ENCODE results near the gene BOC. TPM values are rescaled to one million over a fixed set of nuclear protein-coding genes. Genes with fewer than 3 reads are reported as not detected.

BOC gene
- total RNA-seq, 2 experiments from 2014 or later, result not detected

DNA sequence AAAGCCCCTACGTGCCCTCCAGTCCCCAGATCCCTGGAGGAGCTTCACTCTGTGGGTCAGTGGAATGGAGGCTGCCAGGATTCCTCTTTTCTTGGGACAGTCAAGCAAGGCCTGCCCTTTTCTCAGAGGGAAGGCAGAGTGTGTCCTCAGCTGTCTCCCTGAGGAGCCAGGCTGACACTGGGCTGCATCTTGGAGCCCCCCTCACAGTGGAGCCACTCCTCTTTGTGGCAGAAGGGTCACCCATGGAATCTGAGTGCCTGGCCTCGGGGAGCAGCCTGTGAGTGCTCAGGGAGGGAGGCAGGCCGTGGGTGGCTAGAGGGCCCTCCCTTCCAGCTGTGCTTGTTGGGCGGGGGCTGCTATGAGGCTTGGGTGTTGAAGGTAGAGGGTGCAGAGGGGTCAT is 41.2 kb downstream of the BOC start:
- Mint-ChIP-seq H3K9me3 (no peaks in the 10 kb centered on the region), H3K36me3 (ENCODE audit: low read depth) (no peaks in the 10 kb centered on the region), H3K4me3 (no peak overlapping the region), H3K27ac (no peak overlapping the region), H3K4me1 (ENCODE audit: low read depth) (no peaks in the 10 kb centered on the region), H3K27me3 (peaks cover 12% of the 10 kb centered on the region)
- Histone ChIP-seq H3K27ac (ENCODE audit: low read depth in 1 of 2, low read length in 2 of 2) (no peak overlapping the region), H3K4me3 (ENCODE audit: low read length) (no peak overlapping the region), H3K36me3 (ENCODE audit: insufficient read depth, low read length) (no peaks in the 10 kb centered on the region), H3K9me3 (ENCODE audit: control insufficient read depth in 1 of 2, insufficient read depth in 1 of 2, low read length in 2 of 2) (peaks cover 0 to 4% of the 10 kb centered on the region in 2 experiments), H3K4me1 (ENCODE audit: insufficient read depth, low read length) (no peaks in the 10 kb centered on the region), H3K27me3 (ENCODE audit: control insufficient read depth in 1 of 2, insufficient read depth in 2 of 2, low read length in 2 of 2) (no peaks in the 10 kb centered on the region)
- ChIA-PET CTCF (no interaction called here), POLR2A (no interaction called here)
- DNase-seq, result no peak
- intact Hi-C loops (cut with DNase I, micrococcal nuclease), result no loop called here
- TF ChIP-seq, protein P1, sequence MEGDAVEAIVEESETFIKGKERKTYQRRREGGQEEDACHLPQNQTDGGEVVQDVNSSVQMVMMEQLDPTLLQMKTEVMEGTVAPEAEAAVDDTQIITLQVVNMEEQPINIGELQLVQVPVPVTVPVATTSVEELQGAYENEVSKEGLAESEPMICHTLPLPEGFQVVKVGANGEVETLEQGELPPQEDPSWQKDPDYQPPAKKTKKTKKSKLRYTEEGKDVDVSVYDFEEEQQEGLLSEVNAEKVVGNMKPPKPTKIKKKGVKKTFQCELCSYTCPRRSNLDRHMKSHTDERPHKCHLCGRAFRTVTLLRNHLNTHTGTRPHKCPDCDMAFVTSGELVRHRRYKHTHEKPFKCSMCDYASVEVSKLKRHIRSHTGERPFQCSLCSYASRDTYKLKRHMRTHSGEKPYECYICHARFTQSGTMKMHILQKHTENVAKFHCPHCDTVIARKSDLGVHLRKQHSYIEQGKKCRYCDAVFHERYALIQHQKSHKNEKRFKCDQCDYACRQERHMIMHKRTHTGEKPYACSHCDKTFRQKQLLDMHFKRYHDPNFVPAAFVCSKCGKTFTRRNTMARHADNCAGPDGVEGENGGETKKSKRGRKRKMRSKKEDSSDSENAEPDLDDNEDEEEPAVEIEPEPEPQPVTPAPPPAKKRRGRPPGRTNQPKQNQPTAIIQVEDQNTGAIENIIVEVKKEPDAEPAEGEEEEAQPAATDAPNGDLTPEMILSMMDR (IDR thresholded peaks at IDR 0.05), result no peak
- no peak for ATAC-seq (ENCODE audit: poor library complexity)

DNA sequence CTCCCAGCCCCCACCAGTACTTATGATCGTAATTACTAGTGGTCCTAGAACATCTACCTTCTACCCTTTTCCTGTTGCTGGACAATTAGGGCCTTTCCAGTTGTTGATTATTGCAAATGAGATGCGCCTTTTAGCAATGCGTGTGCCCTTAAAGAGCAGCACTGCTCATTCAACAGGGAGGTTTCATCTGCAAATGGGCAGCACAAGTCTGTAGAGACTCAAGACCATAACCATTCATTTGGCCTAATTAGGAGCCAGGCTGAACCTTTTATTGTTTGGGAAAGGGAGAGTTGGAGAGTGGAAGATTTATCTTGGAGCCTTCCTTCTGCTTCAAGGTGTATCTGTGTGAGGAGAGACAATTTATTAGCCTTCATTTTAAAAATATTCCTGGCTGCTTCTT is 42.3 kb downstream of the BOC start:
- Mint-ChIP-seq H3K4me1 (ENCODE audit: low read depth) (no peaks in the 10 kb centered on the region), H3K4me3 (no peak overlapping the region), H3K27ac (no peak overlapping the region), H3K9me3 (no peaks in the 10 kb centered on the region), H3K27me3 (peaks cover 4% of the 10 kb centered on the region), H3K36me3 (ENCODE audit: low read depth) (no peaks in the 10 kb centered on the region)
- ChIA-PET CTCF (no interaction called here), POLR2A (no interaction called here)
- DNase-seq (no peak), ATAC-seq (ENCODE audit: poor library complexity) (no peak)
- no peaks in the 10 kb centered on the region for H3K36me3 ChIP-seq (ENCODE audit: insufficient read depth, low read length)
- TF ChIP-seq, protein P1 (IDR thresholded peaks at IDR 0.05), result no peak
- no peak overlapping the region for H3K4me3 ChIP-seq (ENCODE audit: low read length)
- intact Hi-C loops (cut with DNase I, micrococcal nuclease), result no loop called here
- H3K9me3 ChIP-seq (ENCODE audit: control insufficient read depth in 1 of 2, insufficient read depth in 1 of 2, low read length in 2 of 2), result peaks cover 0 to 4% of the 10 kb centered on the region in 2 experiments
- H3K27ac ChIP-seq (ENCODE audit: low read depth in 1 of 2, low read length in 2 of 2), result no peak overlapping the region
- no peaks in the 10 kb centered on the region for H3K4me1 ChIP-seq (ENCODE audit: insufficient read depth, low read length)
- no peaks in the 10 kb centered on the region for H3K27me3 ChIP-seq (ENCODE audit: control insufficient read depth in 1 of 2, insufficient read depth in 2 of 2, low read length in 2 of 2)

DNA sequence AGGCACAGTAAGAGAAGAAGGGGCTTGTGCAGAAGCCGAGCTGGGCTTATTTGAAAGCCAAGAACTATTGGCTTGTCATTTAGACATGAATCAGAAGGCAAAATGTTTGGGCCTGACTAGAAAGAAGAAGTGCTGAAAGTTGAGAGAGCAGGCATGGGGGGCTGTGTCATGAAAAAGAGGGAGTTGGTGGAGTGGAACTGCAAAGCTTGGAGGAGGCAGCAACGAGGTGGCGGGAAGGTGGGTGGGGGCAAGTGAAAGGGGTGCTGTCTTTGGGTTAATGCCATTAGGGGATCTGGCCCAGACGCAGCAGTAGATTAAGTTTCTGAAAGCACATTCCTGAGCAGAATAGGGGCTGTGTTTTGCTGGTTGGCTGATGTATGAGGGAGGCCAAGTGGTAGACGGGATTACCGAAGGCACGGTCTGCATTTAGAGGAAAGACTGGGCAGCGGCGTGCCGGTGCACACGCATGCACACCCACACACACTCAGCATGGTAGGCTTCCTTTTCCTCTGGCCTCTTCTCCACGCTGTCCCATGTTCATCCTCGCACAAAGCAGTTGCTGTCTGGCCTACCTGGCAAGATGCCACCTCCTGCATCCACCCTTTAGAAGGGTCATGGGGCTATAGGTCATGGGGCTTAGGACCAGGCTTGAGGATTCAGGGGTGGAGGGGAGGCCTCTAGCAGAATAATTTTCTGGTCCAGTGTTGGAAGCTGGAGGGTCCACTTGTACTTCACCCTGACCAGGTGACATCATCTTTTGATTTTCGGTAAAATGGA is 43.0 kb downstream of the BOC start:
- POLR2A ChIA-PET, result no interaction called here
- no peaks in the 10 kb centered on the region for H3K36me3 Mint-ChIP-seq (ENCODE audit: low read depth)

More for the DNA sequence above, 43.0 kb downstream of the BOC start:
- intact Hi-C loops (cut with DNase I, micrococcal nuclease), result no loop called here
- Histone ChIP-seq H3K27me3 (ENCODE audit: control insufficient read depth in 1 of 2, insufficient read depth in 2 of 2, low read length in 2 of 2) (no peaks in the 10 kb centered on the region), H3K9me3 (ENCODE audit: control insufficient read depth in 1 of 2, insufficient read depth in 1 of 2, low read length in 2 of 2) (peaks cover 0 to 4% of the 10 kb centered on the region in 2 experiments), H3K27ac (ENCODE audit: low read depth in 1 of 2, low read length in 2 of 2) (no peak overlapping the region), H3K4me1 (ENCODE audit: insufficient read depth, low read length) (no peaks in the 10 kb centered on the region), H3K36me3 (ENCODE audit: insufficient read depth, low read length) (no peaks in the 10 kb centered on the region), H3K4me3 (ENCODE audit: low read length) (no peak overlapping the region)
- CTCF ChIA-PET, result no interaction called here
- Mint-ChIP-seq H3K4me1 (ENCODE audit: low read depth) (no peaks in the 10 kb centered on the region), H3K4me3 (no peak overlapping the region), H3K27ac (no peak overlapping the region), H3K27me3 (no peaks in the 10 kb centered on the region), H3K9me3 (no peaks in the 10 kb centered on the region)
- DNase-seq, result no peak
- ATAC-seq (ENCODE audit: poor library complexity), result no peak
- TF ChIP-seq, protein P1 (IDR thresholded peaks at IDR 0.05), result no peak

Data from CD4-positive, alpha-beta T cell (primary cell).